Activated gamma-delta T cell (primary cell): ENCODE data around the gene C11orf87.

Source experiments
- DNase-seq: peaks from one replicate; lab custom pipeline; 2025; lab: John Stamatoyannopoulos, UW

Gene C11orf87

GRCh38 chr11:109443052-109443451 is 21.1 kb downstream of the C11orf87 start:
- no peak for DNase-seq

GRCh38 chr11:109454857-109455256 is 32.9 kb downstream of the C11orf87 start:
- no peak for DNase-seq
